ENCODE results near the gene KIF26B. TPM values are rescaled to one million over a fixed set of nuclear protein-coding genes. Genes with fewer than 3 reads are reported as not detected.
"Not testable (repeated sequence)": the region's sequence is repeated elsewhere in the genome, so short reads cannot be mapped to it uniquely, and the experiment has no call there.

The KIF26B gene
- total RNA-seq, 1 experiment from 2014 or later: 2.3 TPM

GRCh38 chr1:245715970-245716369 is 561.2 kb downstream of the KIF26B start:
- Histone ChIP-seq H3K36me3 (ENCODE audit: insufficient read depth, low read length) (no peaks in the 10 kb centered on the region), H3K4me2 (ENCODE audit: low read depth, low read length, poor library complexity, severe bottlenecking) (no peak overlapping the region), H3K79me2 (ENCODE audit: low read length) (no peaks in the 10 kb centered on the region), H3K9me3 (ENCODE audit: low read length) (no peaks in the 10 kb centered on the region), H3K9ac (ENCODE audit: low read length) (no peak overlapping the region), H2AFZ (ENCODE audit: low read length) (no peak overlapping the region), H3K4me3 (ENCODE audit: low read length) (no peak overlapping the region), H3K27ac (ENCODE audit: low read length) (no peak overlapping the region), H3K9me2 (replicated peaks; ENCODE audit: insufficient read depth, low read length) (no peaks in the 10 kb centered on the region), H3K4me1 (ENCODE audit: low read length) (peaks cover 13% of the 10 kb centered on the region), H3K27me3 (ENCODE audit: low read length) (no peaks in the 10 kb centered on the region), H4K20me1 (ENCODE audit: insufficient read depth, low read depth, low read length) (no peaks in the 10 kb centered on the region)
- no peak for DNase-seq

DNA sequence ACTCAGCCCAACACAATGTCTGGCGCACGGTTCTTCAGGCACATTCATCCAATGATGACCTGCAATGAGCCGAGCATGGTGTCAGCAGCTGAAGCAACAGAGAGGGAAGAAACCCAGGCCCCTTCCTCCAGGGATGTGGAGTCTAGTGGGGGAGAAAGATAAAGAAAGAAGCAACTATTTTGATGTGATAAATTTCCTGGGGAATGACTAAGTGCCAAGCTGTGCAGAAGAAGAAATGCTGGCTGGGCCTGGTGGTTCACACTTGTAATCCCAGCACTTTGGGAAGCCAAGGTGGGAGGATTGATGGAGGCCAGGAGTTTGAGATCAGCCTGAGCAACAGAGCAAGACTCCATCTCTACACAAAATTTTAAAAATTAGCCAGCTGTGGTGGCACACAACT is 561.8 kb downstream of the KIF26B start:
- H2AFZ ChIP-seq (ENCODE audit: low read length): no peak overlapping the region
- no peaks in the 10 kb centered on the region for H3K27me3 ChIP-seq (ENCODE audit: low read length)
- H3K79me2 ChIP-seq (ENCODE audit: low read length): no peaks in the 10 kb centered on the region
- no peaks in the 10 kb centered on the region for H3K9me3 ChIP-seq (ENCODE audit: low read length)
- no peak overlapping the region for H3K9ac ChIP-seq (ENCODE audit: low read length)
- H3K4me2 ChIP-seq (ENCODE audit: low read depth, low read length, poor library complexity, severe bottlenecking): no peak overlapping the region
- H4K20me1 ChIP-seq (ENCODE audit: insufficient read depth, low read depth, low read length): no peaks in the 10 kb centered on the region
- H3K9me2 ChIP-seq (replicated peaks; ENCODE audit: insufficient read depth, low read length): no peaks in the 10 kb centered on the region
- DNase-seq: no peak
- H3K4me3 ChIP-seq (ENCODE audit: low read length): no peak overlapping the region
- H3K36me3 ChIP-seq (ENCODE audit: insufficient read depth, low read length): no peaks in the 10 kb centered on the region
- peaks cover 13% of the 10 kb centered on the region for H3K4me1 ChIP-seq (ENCODE audit: low read length)
- H3K27ac ChIP-seq (ENCODE audit: low read length): no peak overlapping the region

- no peaks in the 10 kb centered on the region for H3K36me3 ChIP-seq (ENCODE audit: insufficient read depth, low read length)
- H3K9me2 ChIP-seq (replicated peaks; ENCODE audit: insufficient read depth, low read length): no peaks in the 10 kb centered on the region
- H3K27ac ChIP-seq (ENCODE audit: low read length): no peak overlapping the region
- peaks cover 13% of the 10 kb centered on the region for H3K4me1 ChIP-seq (ENCODE audit: low read length)
- no peak overlapping the region for H3K4me3 ChIP-seq (ENCODE audit: low read length)
- H3K27me3 ChIP-seq (ENCODE audit: low read length): no peaks in the 10 kb centered on the region
- no peaks in the 10 kb centered on the region for H3K9me3 ChIP-seq (ENCODE audit: low read length)
- H2AFZ ChIP-seq (ENCODE audit: low read length): no peak overlapping the region
- H3K79me2 ChIP-seq (ENCODE audit: low read length): no peaks in the 10 kb centered on the region
- no peak overlapping the region for H3K9ac ChIP-seq (ENCODE audit: low read length)
- DNase-seq: no peak
- H3K4me2 ChIP-seq (ENCODE audit: low read depth, low read length, poor library complexity, severe bottlenecking): no peak overlapping the region
- H4K20me1 ChIP-seq (ENCODE audit: insufficient read depth, low read depth, low read length): no peaks in the 10 kb centered on the region
Observed at GRCh38 chr1:245717611-245718010, 562.8 kb downstream of the KIF26B start.

- Histone ChIP-seq H3K9me3 (ENCODE audit: low read length) (no peaks in the 10 kb centered on the region), H3K27ac (ENCODE audit: low read length) (no peak overlapping the region), H3K79me2 (ENCODE audit: low read length) (no peaks in the 10 kb centered on the region), H3K4me3 (ENCODE audit: low read length) (no peak overlapping the region), H3K9ac (ENCODE audit: low read length) (no peak overlapping the region), H3K4me1 (ENCODE audit: low read length) (peaks cover 13% of the 10 kb centered on the region), H4K20me1 (ENCODE audit: insufficient read depth, low read depth, low read length) (no peaks in the 10 kb centered on the region), H3K9me2 (replicated peaks; ENCODE audit: insufficient read depth, low read length) (no peaks in the 10 kb centered on the region), H3K27me3 (ENCODE audit: low read length) (no peaks in the 10 kb centered on the region), H2AFZ (ENCODE audit: low read length) (no peak overlapping the region), H3K4me2 (ENCODE audit: low read depth, low read length, poor library complexity, severe bottlenecking) (no peak overlapping the region), H3K36me3 (ENCODE audit: insufficient read depth, low read length) (no peaks in the 10 kb centered on the region)
- no peak for DNase-seq
Observed at GRCh38 chr1:245718123-245718522, 563.3 kb downstream of the KIF26B start.

- no peak for DNase-seq
- H3K4me1 ChIP-seq (ENCODE audit: low read length): peaks cover 13% of the 10 kb centered on the region
- H3K4me3 ChIP-seq (ENCODE audit: low read length): no peak overlapping the region
- H3K9ac ChIP-seq (ENCODE audit: low read length): no peak overlapping the region
- no peaks in the 10 kb centered on the region for H3K27me3 ChIP-seq (ENCODE audit: low read length)
- H3K27ac ChIP-seq (ENCODE audit: low read length): no peak overlapping the region
- H3K79me2 ChIP-seq (ENCODE audit: low read length): no peaks in the 10 kb centered on the region
- no peaks in the 10 kb centered on the region for H3K36me3 ChIP-seq (ENCODE audit: insufficient read depth, low read length)
- H3K4me2 ChIP-seq (ENCODE audit: low read depth, low read length, poor library complexity, severe bottlenecking): no peak overlapping the region
- H4K20me1 ChIP-seq (ENCODE audit: insufficient read depth, low read depth, low read length): no peaks in the 10 kb centered on the region
- H3K9me3 ChIP-seq (ENCODE audit: low read length): no peaks in the 10 kb centered on the region
- no peak overlapping the region for H2AFZ ChIP-seq (ENCODE audit: low read length)
- no peaks in the 10 kb centered on the region for H3K9me2 ChIP-seq (replicated peaks; ENCODE audit: insufficient read depth, low read length)
Observed at GRCh38 chr1:245718951-245719350, 564.2 kb downstream of the KIF26B start.

DNA sequence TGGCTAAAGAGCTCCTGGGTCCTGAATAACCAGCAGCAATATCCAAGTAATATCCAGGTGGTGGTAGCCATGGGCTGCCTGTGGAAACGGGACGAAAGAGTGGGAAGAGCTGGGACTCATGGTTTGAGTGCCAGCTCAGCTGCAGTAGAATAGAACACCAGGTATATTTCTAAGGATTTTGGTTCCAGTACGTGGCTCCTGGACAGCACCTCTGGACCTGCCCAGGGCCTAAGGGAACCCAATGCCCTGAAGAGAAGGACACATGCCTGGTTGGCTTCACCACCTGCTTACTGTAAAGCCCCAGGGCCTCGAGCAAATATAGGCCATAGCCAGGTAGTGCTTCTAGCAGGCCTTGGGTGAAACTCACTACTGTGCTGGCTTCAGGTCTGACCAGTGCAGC is 566.7 kb downstream of the KIF26B start:
- Histone ChIP-seq H3K4me1 (ENCODE audit: low read length) (no peaks in the 10 kb centered on the region), H4K20me1 (ENCODE audit: insufficient read depth, low read depth, low read length) (no peaks in the 10 kb centered on the region), H3K9ac (ENCODE audit: low read length) (no peak overlapping the region), H3K36me3 (ENCODE audit: insufficient read depth, low read length) (no peaks in the 10 kb centered on the region), H3K4me2 (ENCODE audit: low read depth, low read length, poor library complexity, severe bottlenecking) (no peak overlapping the region), H3K27ac (ENCODE audit: low read length) (no peak overlapping the region), H2AFZ (ENCODE audit: low read length) (no peak overlapping the region), H3K79me2 (ENCODE audit: low read length) (no peaks in the 10 kb centered on the region), H3K4me3 (ENCODE audit: low read length) (no peak overlapping the region), H3K9me2 (replicated peaks; ENCODE audit: insufficient read depth, low read length) (no peaks in the 10 kb centered on the region), H3K9me3 (ENCODE audit: low read length) (no peaks in the 10 kb centered on the region), H3K27me3 (ENCODE audit: low read length) (no peaks in the 10 kb centered on the region)
- DNase-seq: no peak

- H3K9ac ChIP-seq (ENCODE audit: low read length); H3K27ac ChIP-seq (ENCODE audit: low read length); H3K79me2 ChIP-seq (ENCODE audit: low read length); H3K4me3 ChIP-seq (ENCODE audit: low read length); H3K4me1 ChIP-seq (ENCODE audit: low read length); H3K36me3 ChIP-seq (ENCODE audit: insufficient read depth, low read length); H3K27me3 ChIP-seq (ENCODE audit: low read length); H3K9me2 ChIP-seq (replicated peaks; ENCODE audit: insufficient read depth, low read length); H2AFZ ChIP-seq (ENCODE audit: low read length); DNase-seq; H3K4me2 ChIP-seq (ENCODE audit: low read depth, low read length, poor library complexity, severe bottlenecking); H4K20me1 ChIP-seq (ENCODE audit: insufficient read depth, low read depth, low read length); H3K9me3 ChIP-seq (ENCODE audit: low read length): not testable (repeated sequence)
Observed at GRCh38 chr1:245728035-245728434, 573.2 kb downstream of the KIF26B start.

DNA sequence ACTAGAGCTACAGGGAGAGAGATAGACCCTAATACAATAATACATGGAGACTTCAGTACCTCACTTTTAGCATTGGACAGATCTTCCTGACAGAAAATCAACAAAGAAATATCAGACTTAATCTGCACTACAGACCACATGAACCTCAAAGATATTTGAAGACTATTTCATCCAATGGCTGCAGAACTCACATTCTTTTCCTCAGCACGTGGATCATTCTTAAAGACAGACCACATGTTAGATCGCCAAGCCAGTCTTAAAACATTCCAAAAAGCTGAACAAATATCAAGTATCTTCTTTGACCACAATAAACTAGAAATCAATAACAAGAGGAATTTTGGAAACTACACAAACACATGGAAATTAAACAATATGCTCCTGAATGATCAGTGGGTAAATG is 576.0 kb downstream of the KIF26B start:
- Histone ChIP-seq H3K27me3 (ENCODE audit: low read length) (no peaks in the 10 kb centered on the region), H3K79me2 (ENCODE audit: low read length) (no peaks in the 10 kb centered on the region), H3K4me1 (ENCODE audit: low read length) (peaks cover 10% of the 10 kb centered on the region), H3K9ac (ENCODE audit: low read length) (no peak overlapping the region), H2AFZ (ENCODE audit: low read length) (no peak overlapping the region), H3K9me3 (ENCODE audit: low read length) (no peaks in the 10 kb centered on the region), H4K20me1 (ENCODE audit: insufficient read depth, low read depth, low read length) (no peaks in the 10 kb centered on the region), H3K4me2 (ENCODE audit: low read depth, low read length, poor library complexity, severe bottlenecking) (no peak overlapping the region), H3K36me3 (ENCODE audit: insufficient read depth, low read length) (no peaks in the 10 kb centered on the region; the same call in 1 of the 2 replicates), H3K9me2 (replicated peaks; ENCODE audit: insufficient read depth, low read length) (no peaks in the 10 kb centered on the region), H3K4me3 (ENCODE audit: low read length) (no peak overlapping the region), H3K27ac (ENCODE audit: low read length) (no peak overlapping the region)
- DNase-seq: no peak

DNA sequence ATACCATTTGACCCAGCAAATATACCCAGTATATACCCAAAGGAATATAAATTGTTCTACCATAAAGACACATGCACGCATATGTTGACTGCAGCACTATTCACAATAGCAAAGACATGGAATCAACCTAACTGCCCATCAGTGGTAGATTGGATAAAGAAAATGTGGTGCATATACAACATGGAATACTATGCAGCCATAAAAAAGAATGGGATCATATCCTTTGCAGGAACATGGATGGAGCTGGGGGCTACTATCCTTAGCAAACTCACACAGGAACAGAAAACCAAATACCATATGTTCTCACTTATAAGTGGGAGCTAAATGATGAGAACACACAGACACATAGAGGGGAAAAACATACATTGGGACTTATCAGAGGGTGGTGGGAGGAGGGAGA is 585.6 kb downstream of the KIF26B start:
- DNase-seq; H3K9me3 ChIP-seq (ENCODE audit: low read length); H3K36me3 ChIP-seq (ENCODE audit: insufficient read depth, low read length); H3K4me2 ChIP-seq (ENCODE audit: low read depth, low read length, poor library complexity, severe bottlenecking); H3K9ac ChIP-seq (ENCODE audit: low read length); H3K79me2 ChIP-seq (ENCODE audit: low read length); H2AFZ ChIP-seq (ENCODE audit: low read length); H3K9me2 ChIP-seq (replicated peaks; ENCODE audit: insufficient read depth, low read length); H3K27ac ChIP-seq (ENCODE audit: low read length); H4K20me1 ChIP-seq (ENCODE audit: insufficient read depth, low read depth, low read length); H3K4me3 ChIP-seq (ENCODE audit: low read length); H3K27me3 ChIP-seq (ENCODE audit: low read length): not testable (repeated sequence)
- peaks cover 12% of the 10 kb centered on the region for H3K4me1 ChIP-seq (ENCODE audit: low read length)
